HEK293T (cell line): ENCODE data around the gene QSOX2.
A peak's percentile ranks its signal among the peaks of the same experiment; 100 is the strongest.

Source experiments
- FOXK2 ChIP-seq: fragments of 450-650 bp; IDR thresholded peaks from 2 replicates; pipeline ENCODE4 v1.6.1; 2016; ENCODE audit warnings: mild to moderate bottlenecking
- FOXM1 ChIP-seq: fragments of 450-650 bp; IDR thresholded peaks from 2 replicates; pipeline ENCODE4 v1.6.1; 2017; ENCODE audit warnings: mild to moderate bottlenecking, borderline replicate concordance
- HDGF ChIP-seq: fragments of 450-650 bp; IDR thresholded peaks from 2 replicates; pipeline ENCODE4 v1.6.1; 2017; ENCODE audit warnings: antibody characterized with exemption, borderline replicate concordance
- L3MBTL2 ChIP-seq: fragments of 450-650 bp; conservative IDR thresholded peaks from 2 replicates; pipeline ENCODE4 v1.6.1; 2016; ENCODE audit warnings: mild to moderate bottlenecking
- LEF1 ChIP-seq: fragments of 450-650 bp; IDR thresholded peaks from 2 replicates; pipeline ENCODE4 v1.6.1; 2017; ENCODE audit warnings: mild to moderate bottlenecking, borderline replicate concordance
- NFRKB ChIP-seq: fragments of 450-650 bp; IDR thresholded peaks from 2 replicates; pipeline ENCODE4 v1.6.1; 2016; ENCODE audit warnings: mild to moderate bottlenecking, moderate library complexity
- PKNOX1 ChIP-seq: fragments of 450-650 bp; IDR thresholded peaks from 2 replicates; pipeline ENCODE4 v1.6.1; 2016
- SP1 ChIP-seq: fragments of 450-650 bp; IDR thresholded peaks from 2 replicates; pipeline ENCODE4 v1.6.1; 2017
- SUZ12 ChIP-seq: fragments of 450-650 bp; IDR thresholded peaks from 2 replicates; pipeline ENCODE4 v1.6.1; 2016; ENCODE audit warnings: mild to moderate bottlenecking
- TARDBP ChIP-seq: fragments of 450-650 bp; IDR thresholded peaks from 2 replicates; pipeline ENCODE4 v1.6.1; 2016
- ZNF384 ChIP-seq: fragments of 450-650 bp; IDR thresholded peaks from 2 replicates; pipeline ENCODE4 v1.6.1; 2016

DNA sequence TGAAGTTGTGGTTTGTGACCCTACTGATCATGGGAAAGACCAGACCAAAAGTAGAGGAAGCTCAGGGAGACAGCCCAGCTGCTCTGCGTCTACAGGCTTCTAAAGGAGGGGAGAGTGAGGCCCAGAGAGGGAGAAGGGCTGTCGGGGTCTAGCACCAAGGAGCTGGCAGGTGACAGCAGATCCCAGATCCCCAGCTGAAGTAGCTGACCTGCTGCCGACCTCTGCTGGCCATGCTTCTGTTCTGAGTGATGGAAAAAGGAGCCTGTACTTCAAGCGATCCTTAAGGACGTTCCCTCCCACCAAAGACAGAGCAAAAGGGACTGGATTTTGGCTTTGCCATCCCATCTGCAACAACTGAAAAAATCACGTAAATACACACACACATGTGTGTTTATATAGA, 22.7 kb upstream of the QSOX2 start:
- no peak for TF ChIP-seq SP1
- no peak for TF ChIP-seq LEF1
- no peak for TF ChIP-seq SUZ12
- TF ChIP-seq FOXK2 = no peak
- no peak for TF ChIP-seq FOXM1
- no peak for TF ChIP-seq ZNF384
- peak; percentile 45; the same call in 1 of the 2 replicates for TF ChIP-seq PKNOX1
- TF ChIP-seq NFRKB = no peak
- no peak for TF ChIP-seq TARDBP
- no peak for TF ChIP-seq HDGF
- no peak for TF ChIP-seq L3MBTL2
